Activated CD8-positive, alpha-beta T cell treated with anti-CD3 and anti-CD28 coated beads, Interleukin-2, amount 10 ng/mL, durations not matched to agents 7 days and 5 days (primary cell): ENCODE data around the gene UFM1. TPM values are rescaled to one million over a fixed set of nuclear protein-coding genes. Genes with fewer than 3 reads are reported as not detected.
"Not testable (repeated sequence)": the region's sequence is repeated elsewhere in the genome, so short reads cannot be mapped to it uniquely, and the experiment has no call there.

Experiments used
- ATAC-seq: fragments of 150-1000 bp; cut with Tn5 transposase; one replicate; pipeline ENCODE4 v1.10.0; 2021; ENCODE audit warnings: moderate library complexity
- CTCF ChIA-PET: fragments of 350-600 bp; sonication (Branson Sonifier 250); formaldehyde crosslinking; loops from one replicate; lab custom pipeline; 2021; ENCODE audit warnings: antibody characterized with exemption; lab: Charles Lee
- POLR2A ChIA-PET: fragments of 350-600 bp; sonication (Branson Sonifier 250); formaldehyde crosslinking; loops from one replicate; lab custom pipeline; 2021; ENCODE audit warnings: antibody characterized with exemption; lab: Charles Lee
- DNase-seq: peaks from one replicate; pipeline ENCODE4 v3.0.0-alpha.2; 2020
- H3K27ac Mint-ChIP-seq: one replicate; pipeline ENCODE4 v1.8.0; 2021; ENCODE audit warnings: mild to moderate bottlenecking, mixed read lengths
- H3K27me3 Mint-ChIP-seq: one replicate; pipeline ENCODE4 v1.8.0; 2021; ENCODE audit warnings: low read depth, mixed read lengths
- H3K36me3 Mint-ChIP-seq: one replicate; pipeline ENCODE4 v1.8.0; 2021; ENCODE audit warnings: low read depth, mixed read lengths
- H3K4me1 Mint-ChIP-seq: one replicate; pipeline ENCODE4 v1.8.0; 2021; ENCODE audit warnings: low read depth, mixed read lengths
- H3K4me3 Mint-ChIP-seq: one replicate; pipeline ENCODE4 v1.8.0; 2021; ENCODE audit warnings: mild to moderate bottlenecking, mixed read lengths
- H3K9me3 Mint-ChIP-seq: one replicate; pipeline ENCODE4 v1.8.0; 2022; ENCODE audit warnings: mixed read lengths; ENCODE audit not compliant: insufficient read depth
- total RNA-seq, 2 experiments: library from RNA; stranded (reverse); gene quantifications; one replicate each; pipeline ENCODE4 v1.2.3, GENCODE V29; 2021

The UFM1 gene
- total RNA-seq, 2 experiments from 2014 or later: 31.6 to 35.7 TPM

GRCh38 chr13:38340624-38341023, 9.0 kb upstream of the UFM1 start:
- DNase-seq (no peak), ATAC-seq (no peak)
- Mint-ChIP-seq H3K9me3 (no peaks in the 10 kb centered on the region), H3K4me3 (no peak overlapping the region), H3K4me1 (no peaks in the 10 kb centered on the region), H3K27me3 (no peaks in the 10 kb centered on the region), H3K27ac (no peak overlapping the region), H3K36me3 (no peaks in the 10 kb centered on the region)
- ChIA-PET POLR2A (interaction anchor here (1.0 kb wide), 1 partner anchor 9 kb away, joined by 3 read pairs; the partner anchor contains the start of gene UFM1), CTCF (no interaction called here)

- no peaks in the 10 kb centered on the region for H3K4me1 Mint-ChIP-seq
- POLR2A ChIA-PET: interaction anchor here (1.0 kb wide), 1 partner anchor 8 kb away, joined by 3 read pairs; the partner anchor contains the start of gene UFM1
- H3K9me3 Mint-ChIP-seq: no peaks in the 10 kb centered on the region
- DNase-seq (no peak), ATAC-seq (no peak)
- H3K27me3 Mint-ChIP-seq: no peaks in the 10 kb centered on the region
- H3K27ac Mint-ChIP-seq: no peak overlapping the region
- H3K36me3 Mint-ChIP-seq: no peaks in the 10 kb centered on the region
- CTCF ChIA-PET: no interaction called here
- H3K4me3 Mint-ChIP-seq: no peak overlapping the region
Observed at GRCh38 chr13:38341149-38341692, 8.4 kb upstream of the UFM1 start.

GRCh38 chr13:38346764-38347163, 2.9 kb upstream of the UFM1 start:
- POLR2A ChIA-PET: no interaction called here
- no peaks in the 10 kb centered on the region for H3K9me3 Mint-ChIP-seq

DNA sequence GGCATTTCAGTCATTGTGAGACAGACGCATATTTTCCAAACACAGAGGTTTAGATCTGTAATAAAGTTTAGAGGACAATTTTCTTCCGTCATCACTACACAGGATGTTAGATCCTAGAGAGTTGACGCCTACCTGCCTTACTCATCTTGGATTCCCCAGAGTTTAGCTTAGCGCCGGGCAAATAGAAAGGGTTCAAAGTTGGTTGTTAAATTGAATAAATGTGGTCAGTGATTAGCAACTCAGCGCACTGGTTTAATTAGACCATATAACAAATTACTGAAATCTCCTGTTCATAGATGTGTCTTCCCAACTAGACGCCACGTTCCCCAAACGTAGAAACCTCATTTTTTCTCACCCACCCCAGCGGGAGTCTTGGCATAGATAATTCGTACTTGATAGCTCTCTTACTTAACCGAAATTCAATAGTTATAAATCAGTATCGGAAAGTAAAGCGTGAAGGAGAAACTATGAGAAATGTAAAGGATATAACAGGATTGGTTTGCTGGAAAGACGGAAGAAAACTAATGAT, 726 bp upstream of the UFM1 start:
- Mint-ChIP-seq H3K36me3 (peaks cover 21% of the 10 kb centered on the region), H3K9me3 (no peaks in the 10 kb centered on the region), H3K4me3 (peak overlapping the region; percentile 89), H3K27me3 (no peaks in the 10 kb centered on the region), H3K4me1 (peaks cover 27% of the 10 kb centered on the region), H3K27ac (peak overlapping the region; percentile 98)
- ATAC-seq: peak; percentile 16
- CTCF ChIA-PET: no interaction called here
- POLR2A ChIA-PET: interaction anchor here (0.6 to 2.2 kb wide), 5 partner anchors 8 to 688 kb away, joined by 3 to 9 read pairs (median 4); partner anchors contain the start of genes NHLRC3 and PROSER1
- peak; percentile 28 for DNase-seq

More at GRCh38 chr13:38346764-38347163, 2.9 kb upstream of the UFM1 start:
- CTCF ChIA-PET: interaction anchor here (1.1 kb wide), 1 partner anchor 190 kb away, joined by 3 read pairs; no protein-coding TSS in a partner anchor
- ATAC-seq (no peak), DNase-seq (no peak)
- peaks cover 23% of the 10 kb centered on the region for H3K4me1 Mint-ChIP-seq
- no peaks in the 10 kb centered on the region for H3K27me3 Mint-ChIP-seq
- no peak overlapping the region for H3K4me3 Mint-ChIP-seq
- H3K27ac Mint-ChIP-seq: no peak overlapping the region
- H3K36me3 Mint-ChIP-seq: peaks cover 13% of the 10 kb centered on the region

DNA sequence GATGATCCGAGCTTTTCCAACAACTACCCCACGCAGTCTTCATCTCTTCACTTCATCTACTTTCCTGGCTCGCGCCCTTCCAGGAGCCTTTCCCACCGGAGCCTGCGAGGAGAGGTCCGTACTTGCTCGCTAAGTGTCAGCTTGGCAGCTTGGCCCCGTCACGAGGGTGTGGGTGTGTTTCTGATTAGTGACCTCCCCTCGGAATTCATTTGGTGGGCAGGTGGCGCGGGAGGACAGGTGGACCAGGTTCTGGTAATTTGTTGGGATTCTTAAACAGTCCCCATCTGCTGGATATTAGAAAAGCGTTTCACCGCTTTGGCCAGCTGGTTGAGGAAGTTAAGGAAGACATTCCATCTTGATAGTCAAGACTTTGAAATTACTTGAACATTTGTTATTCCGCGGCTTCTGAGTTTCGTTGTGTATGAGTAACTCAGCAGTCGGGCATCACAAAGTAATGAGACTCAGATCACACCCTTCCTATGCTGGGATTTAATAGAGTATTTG, 515 bp downstream of the UFM1 start:
- ATAC-seq (peak; percentile 55), DNase-seq (peak; percentile 66)
- Mint-ChIP-seq H3K4me3 (peak overlapping the region; percentile 89), H3K27ac (peak overlapping the region; percentile 98), H3K27me3 (no peaks in the 10 kb centered on the region), H3K4me1 (peaks cover 27% of the 10 kb centered on the region), H3K9me3 (no peaks in the 10 kb centered on the region), H3K36me3 (peaks cover 26% of the 10 kb centered on the region)
- ChIA-PET POLR2A (interaction anchor here (0.6 to 2.2 kb wide), 4 partner anchors 8 to 1348 kb away, joined by 3 to 9 read pairs (median 3); no protein-coding TSS in a partner anchor), CTCF (no interaction called here)

DNA sequence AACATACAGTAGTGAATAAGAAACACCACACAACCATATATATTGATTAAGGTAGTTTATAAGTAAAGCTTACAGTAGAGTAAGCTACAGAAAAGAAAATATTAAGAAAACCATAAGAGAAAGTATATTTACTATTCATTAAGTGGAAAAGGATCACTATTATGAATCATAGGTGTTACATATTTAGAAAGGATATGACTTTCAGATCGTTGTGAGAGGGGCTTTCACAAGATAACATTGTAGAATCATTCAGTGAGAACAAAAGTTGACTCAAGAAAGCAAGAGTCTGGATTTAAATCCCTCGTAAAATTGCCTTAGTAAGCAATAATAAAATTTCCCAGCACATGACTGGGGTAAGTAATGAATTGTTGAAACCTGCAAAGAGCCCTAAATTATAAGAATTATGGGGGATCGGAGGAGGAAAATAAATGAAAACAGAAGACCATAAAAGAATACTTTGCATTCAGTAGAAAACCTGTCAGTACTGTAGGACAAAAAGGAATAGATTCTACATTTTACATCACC, 6.0 kb downstream of the UFM1 start:
- H3K4me3 Mint-ChIP-seq: no peak overlapping the region
- ATAC-seq (no peak), DNase-seq (no peak)
- H3K9me3 Mint-ChIP-seq: no peaks in the 10 kb centered on the region
- no peaks in the 10 kb centered on the region for H3K27me3 Mint-ChIP-seq
- H3K4me1 Mint-ChIP-seq: peaks cover 16% of the 10 kb centered on the region
- no peak overlapping the region for H3K27ac Mint-ChIP-seq
- peaks cover 29% of the 10 kb centered on the region for H3K36me3 Mint-ChIP-seq
- ChIA-PET CTCF (no interaction called here), POLR2A (no interaction called here)

- H3K4me1 Mint-ChIP-seq: no peaks in the 10 kb centered on the region
- H3K27me3 Mint-ChIP-seq: no peaks in the 10 kb centered on the region
- H3K36me3 Mint-ChIP-seq: peaks cover 34% of the 10 kb centered on the region
- CTCF ChIA-PET: no interaction called here
- H3K27ac Mint-ChIP-seq: no peak overlapping the region
- no peak for DNase-seq
- no peaks in the 10 kb centered on the region for H3K9me3 Mint-ChIP-seq
- H3K4me3 Mint-ChIP-seq: no peak overlapping the region
- POLR2A ChIA-PET: interaction anchor here (2.1 kb wide), 1 partner anchor 9 kb away, joined by 9 read pairs; the partner anchor contains the start of gene UFM1
- no peak for ATAC-seq
Observed at GRCh38 chr13:38358684-38359083, 9.0 kb downstream of the UFM1 start.

DNA sequence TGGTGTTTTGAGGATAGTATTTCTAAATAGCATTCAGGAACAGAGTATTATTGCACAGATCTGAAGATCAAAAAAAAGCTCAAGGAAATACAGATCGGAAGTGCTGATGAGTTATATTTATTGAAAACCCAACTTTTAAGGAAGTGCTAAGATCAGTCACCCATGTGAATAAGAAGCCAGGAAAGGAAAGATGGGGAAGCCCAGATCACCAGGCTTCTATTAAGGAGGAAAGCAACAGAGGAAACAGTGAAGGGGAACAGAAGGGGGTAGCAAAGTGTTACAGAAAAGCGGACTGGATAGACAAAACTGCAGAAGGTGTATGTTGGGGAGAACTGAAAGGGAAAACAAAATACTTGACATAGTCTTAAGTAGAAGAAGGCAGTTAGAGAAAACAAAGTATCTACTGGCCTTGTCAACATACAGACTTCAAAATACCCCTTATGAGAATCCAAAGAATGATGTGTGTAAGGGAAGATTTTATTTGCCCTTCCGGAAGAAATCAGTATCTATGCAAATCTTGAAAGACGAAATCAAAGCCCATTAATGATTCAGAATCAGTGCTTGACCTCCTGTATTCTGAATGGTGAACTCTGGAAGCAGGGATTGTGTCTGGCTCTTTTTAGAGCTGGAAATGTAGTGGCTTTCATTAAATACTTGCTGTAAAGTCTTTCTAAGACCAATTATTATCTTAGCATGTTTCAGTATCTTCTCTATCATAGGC, 12.1 kb downstream of the UFM1 start:
- ATAC-seq: no peak
- no peaks in the 10 kb centered on the region for H3K9me3 Mint-ChIP-seq
- H3K36me3 Mint-ChIP-seq: peaks cover 22% of the 10 kb centered on the region
- CTCF ChIA-PET: no interaction called here
- H3K4me1 Mint-ChIP-seq: no peaks in the 10 kb centered on the region
- no peak overlapping the region for H3K27ac Mint-ChIP-seq
- POLR2A ChIA-PET: no interaction called here
- no peak for DNase-seq
- H3K27me3 Mint-ChIP-seq: no peaks in the 10 kb centered on the region
- H3K4me3 Mint-ChIP-seq: no peak overlapping the region

DNA sequence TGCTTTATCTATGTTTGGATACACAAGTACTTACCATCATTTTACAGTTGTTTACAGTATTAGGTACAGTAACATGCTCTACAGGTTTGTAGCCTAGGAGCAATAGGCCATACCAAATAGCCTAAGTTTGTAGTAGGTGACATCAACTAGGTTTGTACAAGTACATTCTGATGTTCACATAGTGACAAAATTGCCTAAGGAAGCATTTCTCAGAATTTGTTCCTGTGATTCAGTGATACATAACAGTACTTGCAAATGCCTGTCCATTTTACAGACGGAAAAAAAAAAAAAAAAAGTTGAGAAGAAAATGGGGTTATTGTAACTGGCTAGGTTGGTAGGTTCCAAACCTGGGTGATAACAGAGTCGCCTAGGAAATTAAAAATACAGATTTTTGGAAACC, 13.6 kb downstream of the UFM1 start:
- H3K27me3 Mint-ChIP-seq: no peaks in the 10 kb centered on the region
- DNase-seq: no peak
- ChIA-PET POLR2A (no interaction called here), CTCF (no interaction called here)
- no peaks in the 10 kb centered on the region for H3K4me1 Mint-ChIP-seq
- H3K27ac Mint-ChIP-seq: no peak overlapping the region
- H3K36me3 Mint-ChIP-seq: peaks cover 22% of the 10 kb centered on the region
- no peak for ATAC-seq
- H3K9me3 Mint-ChIP-seq: no peaks in the 10 kb centered on the region
- H3K4me3 Mint-ChIP-seq: no peak overlapping the region

GRCh38 chr13:38363746-38364145, 14.1 kb downstream of the UFM1 start:
- POLR2A ChIA-PET, H3K4me1 Mint-ChIP-seq, ATAC-seq, H3K9me3 Mint-ChIP-seq, CTCF ChIA-PET, DNase-seq, H3K4me3 Mint-ChIP-seq, H3K27ac Mint-ChIP-seq, H3K27me3 Mint-ChIP-seq: not testable (repeated sequence)
- H3K36me3 Mint-ChIP-seq: peaks cover 22% of the 10 kb centered on the region

- POLR2A ChIA-PET: no interaction called here
- Mint-ChIP-seq H3K36me3 (peaks cover 20% of the 10 kb centered on the region), H3K4me3 (no peak overlapping the region), H3K9me3 (no peaks in the 10 kb centered on the region), H3K4me1 (no peaks in the 10 kb centered on the region), H3K27me3 (peaks cover 2% of the 10 kb centered on the region), H3K27ac (no peak overlapping the region)
- DNase-seq (no peak), ATAC-seq (no peak)
- CTCF ChIA-PET: no interaction called here
Observed at GRCh38 chr13:38365661-38366060, 16.0 kb downstream of the UFM1 start.
